Measurements from ENCODE around the gene SYVN1.

GRCh38 chr11:65147352-65148075 lies 13.2 kb upstream of the SYVN1 start:
- TF ChIP-seq, protein P1, sequence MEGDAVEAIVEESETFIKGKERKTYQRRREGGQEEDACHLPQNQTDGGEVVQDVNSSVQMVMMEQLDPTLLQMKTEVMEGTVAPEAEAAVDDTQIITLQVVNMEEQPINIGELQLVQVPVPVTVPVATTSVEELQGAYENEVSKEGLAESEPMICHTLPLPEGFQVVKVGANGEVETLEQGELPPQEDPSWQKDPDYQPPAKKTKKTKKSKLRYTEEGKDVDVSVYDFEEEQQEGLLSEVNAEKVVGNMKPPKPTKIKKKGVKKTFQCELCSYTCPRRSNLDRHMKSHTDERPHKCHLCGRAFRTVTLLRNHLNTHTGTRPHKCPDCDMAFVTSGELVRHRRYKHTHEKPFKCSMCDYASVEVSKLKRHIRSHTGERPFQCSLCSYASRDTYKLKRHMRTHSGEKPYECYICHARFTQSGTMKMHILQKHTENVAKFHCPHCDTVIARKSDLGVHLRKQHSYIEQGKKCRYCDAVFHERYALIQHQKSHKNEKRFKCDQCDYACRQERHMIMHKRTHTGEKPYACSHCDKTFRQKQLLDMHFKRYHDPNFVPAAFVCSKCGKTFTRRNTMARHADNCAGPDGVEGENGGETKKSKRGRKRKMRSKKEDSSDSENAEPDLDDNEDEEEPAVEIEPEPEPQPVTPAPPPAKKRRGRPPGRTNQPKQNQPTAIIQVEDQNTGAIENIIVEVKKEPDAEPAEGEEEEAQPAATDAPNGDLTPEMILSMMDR (IDR thresholded peaks at IDR 0.05) = no peak
- TF ChIP-seq POLR2A (IDR thresholded peaks at IDR 0.05) = no peak
- no peak for TF ChIP-seq EP300 (IDR thresholded peaks at IDR 0.05)
